Fibroblast of pulmonary artery (primary cell): Measurements from ENCODE around the gene PXMP2.

Source experiments
- DNase-seq: peaks from one replicate; pipeline ENCODE4 v3.0.0-alpha.2; 2010; ENCODE audit warnings: low read depth
- H3K4me3 ChIP-seq: replicated peaks from 2 replicates; pipeline ENCODE4 v1.5.1; 2011; ENCODE audit warnings: low read depth, mild to moderate bottlenecking, control low read depth, low read length, moderate library complexity
- CTCF ChIP-seq: IDR thresholded peaks from 2 replicates; pipeline ENCODE4 v1.5.1; 2011; ENCODE audit warnings: mild to moderate bottlenecking, control low read depth, low read length, inconsistent platforms; ENCODE audit errors: missing control alignments

Gene PXMP2

GRCh38 chr12:132687211-132688164 lies at the start of gene PXMP2, which contains the start of gene POLE:
TSS of gene PXMP2 (plus strand) at chr12:132687587. CDS start at chr12:132687671, 84 bp downstream.
TSS of gene POLE (minus strand) at chr12:132687342. CDS start at chr12:132687315, 27 bp downstream.
- H3K4me3 ChIP-seq, result peak within 1 kb of the TSS; percentile 60
- DNase-seq, result peak; percentile 94
- no peak for TF ChIP-seq CTCF

GRCh38 chr12:132637811-132638210 lies 49.6 kb upstream of the PXMP2 start:
- no peak for DNase-seq
- TF ChIP-seq CTCF, result no peak
- H3K4me3 ChIP-seq, result no peak overlapping the region

- H3K4me3 ChIP-seq, result no peak overlapping the region
- TF ChIP-seq CTCF, result peak; percentile 96
- DNase-seq, result peak; percentile 69
Observed at GRCh38 chr12:132638541-132639408, 48.6 kb upstream of the PXMP2 start.

GRCh38 chr12:132639956-132640520 lies 47.3 kb upstream of the PXMP2 start:
- DNase-seq, result no peak
- no peak overlapping the region for H3K4me3 ChIP-seq
- TF ChIP-seq CTCF, result no peak

GRCh38 chr12:132640936-132641335 lies 46.5 kb upstream of the PXMP2 start:
- TF ChIP-seq CTCF, result no peak
- no peak overlapping the region for H3K4me3 ChIP-seq
- no peak for DNase-seq

- no peak overlapping the region for H3K4me3 ChIP-seq
- TF ChIP-seq CTCF, result no peak
- no peak for DNase-seq
Observed at GRCh38 chr12:132641811-132642650, 45.4 kb upstream of the PXMP2 start.
